ENCODE results near the gene NXPE2. TPM values are rescaled to one million over a fixed set of nuclear protein-coding genes. Genes with fewer than 3 reads are reported as not detected.
A peak's percentile ranks its signal among the peaks of the same experiment; 100 is the strongest.

NXPE2 gene
- total and polyA plus RNA-seq, 2 of the 13 experiments (the other 11 are each of a cell fraction or from before 2014, with no cell fraction given), result not detected

DNA sequence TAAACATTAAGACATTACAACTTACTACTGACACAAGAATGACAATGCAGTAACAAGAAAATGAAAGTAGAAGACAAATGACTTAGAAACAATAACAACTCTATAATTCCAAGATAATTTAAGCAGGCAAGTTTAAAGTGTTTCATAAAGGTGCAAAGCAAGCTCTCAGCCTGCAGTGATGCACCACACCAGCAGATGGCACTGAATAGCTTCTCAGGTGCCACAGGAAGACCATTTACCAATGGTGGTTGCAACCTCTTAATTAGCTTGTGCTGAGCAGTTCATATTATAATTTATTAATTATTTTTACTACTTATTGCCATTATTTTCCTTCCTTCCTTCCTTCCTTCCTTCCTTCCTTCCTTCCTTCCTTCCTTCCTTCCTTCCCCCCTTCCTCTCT is 60.6 kb downstream of the NXPE2 start (continued):
- TF ChIP-seq ZNF232 (CRISPR knock-in tag; IDR thresholded peaks at IDR 0.05; ENCODE audit: borderline replicate concordance) (no peak), XBP1 (CRISPR knock-in tag; IDR thresholded peaks at IDR 0.05) (no peak), NCOA5 (CRISPR knock-in tag; IDR thresholded peaks at IDR 0.05) (no peak), SMARCE1 (IDR thresholded peaks at IDR 0.05; ENCODE audit: borderline replicate concordance) (no peak), MAZ (IDR thresholded peaks at IDR 0.05; ENCODE audit: borderline replicate concordance, low read depth, low read length) (no peak), MAZ (CRISPR knock-in tag; IDR thresholded peaks at IDR 0.05; ENCODE audit: low read depth) (no peak), TBX3 (IDR thresholded peaks at IDR 0.05; ENCODE audit: borderline replicate concordance) (no peak), NFIB (CRISPR knock-in tag; IDR thresholded peaks at IDR 0.05; ENCODE audit: borderline replicate concordance) (no peak), STAG1 (CRISPR knock-in tag; IDR thresholded peaks at IDR 0.05) (peak; percentile 63), SMARCC2 (IDR thresholded peaks at IDR 0.05) (no peak), TOE1 (CRISPR knock-in tag; IDR thresholded peaks at IDR 0.05) (no peak), ZNF205 (CRISPR knock-in tag; IDR thresholded peaks at IDR 0.05) (no peak), PHF21A (CRISPR knock-in tag; IDR thresholded peaks at IDR 0.05) (no peak), BRD4 (CRISPR knock-in tag; IDR thresholded peaks at IDR 0.05) (no peak), SATB2 (CRISPR knock-in tag; IDR thresholded peaks at IDR 0.05) (no peak), GPN1 (CRISPR knock-in tag; IDR thresholded peaks at IDR 0.05; ENCODE audit: borderline replicate concordance) (no peak), HNRNPL (IDR thresholded peaks at IDR 0.05; ENCODE audit: low read depth, low read length) (no peak)
- TF ChIP-seq, protein P1, sequence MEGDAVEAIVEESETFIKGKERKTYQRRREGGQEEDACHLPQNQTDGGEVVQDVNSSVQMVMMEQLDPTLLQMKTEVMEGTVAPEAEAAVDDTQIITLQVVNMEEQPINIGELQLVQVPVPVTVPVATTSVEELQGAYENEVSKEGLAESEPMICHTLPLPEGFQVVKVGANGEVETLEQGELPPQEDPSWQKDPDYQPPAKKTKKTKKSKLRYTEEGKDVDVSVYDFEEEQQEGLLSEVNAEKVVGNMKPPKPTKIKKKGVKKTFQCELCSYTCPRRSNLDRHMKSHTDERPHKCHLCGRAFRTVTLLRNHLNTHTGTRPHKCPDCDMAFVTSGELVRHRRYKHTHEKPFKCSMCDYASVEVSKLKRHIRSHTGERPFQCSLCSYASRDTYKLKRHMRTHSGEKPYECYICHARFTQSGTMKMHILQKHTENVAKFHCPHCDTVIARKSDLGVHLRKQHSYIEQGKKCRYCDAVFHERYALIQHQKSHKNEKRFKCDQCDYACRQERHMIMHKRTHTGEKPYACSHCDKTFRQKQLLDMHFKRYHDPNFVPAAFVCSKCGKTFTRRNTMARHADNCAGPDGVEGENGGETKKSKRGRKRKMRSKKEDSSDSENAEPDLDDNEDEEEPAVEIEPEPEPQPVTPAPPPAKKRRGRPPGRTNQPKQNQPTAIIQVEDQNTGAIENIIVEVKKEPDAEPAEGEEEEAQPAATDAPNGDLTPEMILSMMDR (CRISPR knock-in tag; IDR thresholded peaks at IDR 0.05), result peak; percentile 65
- TF ChIP-seq, protein P2, sequence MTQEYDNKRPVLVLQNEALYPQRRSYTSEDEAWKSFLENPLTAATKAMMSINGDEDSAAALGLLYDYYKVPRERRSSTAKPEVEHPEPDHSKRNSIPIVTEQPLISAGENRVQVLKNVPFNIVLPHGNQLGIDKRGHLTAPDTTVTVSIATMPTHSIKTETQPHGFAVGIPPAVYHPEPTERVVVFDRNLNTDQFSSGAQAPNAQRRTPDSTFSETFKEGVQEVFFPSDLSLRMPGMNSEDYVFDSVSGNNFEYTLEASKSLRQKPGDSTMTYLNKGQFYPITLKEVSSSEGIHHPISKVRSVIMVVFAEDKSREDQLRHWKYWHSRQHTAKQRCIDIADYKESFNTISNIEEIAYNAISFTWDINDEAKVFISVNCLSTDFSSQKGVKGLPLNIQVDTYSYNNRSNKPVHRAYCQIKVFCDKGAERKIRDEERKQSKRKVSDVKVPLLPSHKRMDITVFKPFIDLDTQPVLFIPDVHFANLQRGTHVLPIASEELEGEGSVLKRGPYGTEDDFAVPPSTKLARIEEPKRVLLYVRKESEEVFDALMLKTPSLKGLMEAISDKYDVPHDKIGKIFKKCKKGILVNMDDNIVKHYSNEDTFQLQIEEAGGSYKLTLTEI (CRISPR knock-in tag; conservative IDR thresholded peaks at IDR 0.05), result no peak
- TF ChIP-seq, protein P3, sequence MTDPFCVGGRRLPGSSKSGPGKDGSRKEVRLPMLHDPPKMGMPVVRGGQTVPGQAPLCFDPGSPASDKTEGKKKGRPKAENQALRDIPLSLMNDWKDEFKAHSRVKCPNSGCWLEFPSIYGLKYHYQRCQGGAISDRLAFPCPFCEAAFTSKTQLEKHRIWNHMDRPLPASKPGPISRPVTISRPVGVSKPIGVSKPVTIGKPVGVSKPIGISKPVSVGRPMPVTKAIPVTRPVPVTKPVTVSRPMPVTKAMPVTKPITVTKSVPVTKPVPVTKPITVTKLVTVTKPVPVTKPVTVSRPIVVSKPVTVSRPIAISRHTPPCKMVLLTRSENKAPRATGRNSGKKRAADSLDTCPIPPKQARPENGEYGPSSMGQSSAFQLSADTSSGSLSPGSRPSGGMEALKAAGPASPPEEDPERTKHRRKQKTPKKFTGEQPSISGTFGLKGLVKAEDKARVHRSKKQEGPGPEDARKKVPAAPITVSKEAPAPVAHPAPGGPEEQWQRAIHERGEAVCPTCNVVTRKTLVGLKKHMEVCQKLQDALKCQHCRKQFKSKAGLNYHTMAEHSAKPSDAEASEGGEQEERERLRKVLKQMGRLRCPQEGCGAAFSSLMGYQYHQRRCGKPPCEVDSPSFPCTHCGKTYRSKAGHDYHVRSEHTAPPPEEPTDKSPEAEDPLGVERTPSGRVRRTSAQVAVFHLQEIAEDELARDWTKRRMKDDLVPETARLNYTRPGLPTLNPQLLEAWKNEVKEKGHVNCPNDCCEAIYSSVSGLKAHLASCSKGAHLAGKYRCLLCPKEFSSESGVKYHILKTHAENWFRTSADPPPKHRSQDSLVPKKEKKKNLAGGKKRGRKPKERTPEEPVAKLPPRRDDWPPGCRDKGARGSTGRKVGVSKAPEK (CRISPR knock-in tag; IDR thresholded peaks at IDR 0.05; ENCODE audit: borderline replicate concordance), result no peak
- TF ChIP-seq, protein P4, sequence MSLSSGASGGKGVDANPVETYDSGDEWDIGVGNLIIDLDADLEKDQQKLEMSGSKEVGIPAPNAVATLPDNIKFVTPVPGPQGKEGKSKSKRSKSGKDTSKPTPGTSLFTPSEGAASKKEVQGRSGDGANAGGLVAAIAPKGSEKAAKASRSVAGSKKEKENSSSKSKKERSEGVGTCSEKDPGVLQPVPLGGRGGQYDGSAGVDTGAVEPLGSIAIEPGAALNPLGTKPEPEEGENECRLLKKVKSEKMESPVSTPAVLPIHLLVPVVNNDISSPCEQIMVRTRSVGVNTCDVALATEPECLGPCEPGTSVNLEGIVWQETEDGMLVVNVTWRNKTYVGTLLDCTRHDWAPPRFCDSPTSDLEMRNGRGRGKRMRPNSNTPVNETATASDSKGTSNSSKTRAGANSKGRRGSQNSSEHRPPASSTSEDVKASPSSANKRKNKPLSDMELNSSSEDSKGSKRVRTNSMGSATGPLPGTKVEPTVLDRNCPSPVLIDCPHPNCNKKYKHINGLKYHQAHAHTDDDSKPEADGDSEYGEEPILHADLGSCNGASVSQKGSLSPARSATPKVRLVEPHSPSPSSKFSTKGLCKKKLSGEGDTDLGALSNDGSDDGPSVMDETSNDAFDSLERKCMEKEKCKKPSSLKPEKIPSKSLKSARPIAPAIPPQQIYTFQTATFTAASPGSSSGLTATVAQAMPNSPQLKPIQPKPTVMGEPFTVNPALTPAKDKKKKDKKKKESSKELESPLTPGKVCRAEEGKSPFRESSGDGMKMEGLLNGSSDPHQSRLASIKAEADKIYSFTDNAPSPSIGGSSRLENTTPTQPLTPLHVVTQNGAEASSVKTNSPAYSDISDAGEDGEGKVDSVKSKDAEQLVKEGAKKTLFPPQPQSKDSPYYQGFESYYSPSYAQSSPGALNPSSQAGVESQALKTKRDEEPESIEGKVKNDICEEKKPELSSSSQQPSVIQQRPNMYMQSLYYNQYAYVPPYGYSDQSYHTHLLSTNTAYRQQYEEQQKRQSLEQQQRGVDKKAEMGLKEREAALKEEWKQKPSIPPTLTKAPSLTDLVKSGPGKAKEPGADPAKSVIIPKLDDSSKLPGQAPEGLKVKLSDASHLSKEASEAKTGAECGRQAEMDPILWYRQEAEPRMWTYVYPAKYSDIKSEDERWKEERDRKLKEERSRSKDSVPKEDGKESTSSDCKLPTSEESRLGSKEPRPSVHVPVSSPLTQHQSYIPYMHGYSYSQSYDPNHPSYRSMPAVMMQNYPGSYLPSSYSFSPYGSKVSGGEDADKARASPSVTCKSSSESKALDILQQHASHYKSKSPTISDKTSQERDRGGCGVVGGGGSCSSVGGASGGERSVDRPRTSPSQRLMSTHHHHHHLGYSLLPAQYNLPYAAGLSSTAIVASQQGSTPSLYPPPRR (CRISPR knock-in tag; IDR thresholded peaks at IDR 0.05; ENCODE audit: borderline replicate concordance), result no peak
